Keratinocyte (primary cell): ENCODE results near the gene HRH3.

ENCODE experiments used
- CTCF ChIP-seq, 3 experiments: IDR thresholded peaks in 1 of 3; conservative IDR thresholded peaks in 1 of 3; optimal IDR thresholded peaks in 1 of 3; 2 replicates in 2 of 3; 3 replicates in 1 of 3; pipeline versions ENCODE3 to v1.5.1; 2011; ENCODE audit warnings: low read length in 3 of 3, mild to moderate bottlenecking in 3 of 3, moderate library complexity in 2 of 3, control low read depth in 1 of 3, inconsistent platforms in 1 of 3; ENCODE audit not compliant: insufficient read depth in 2 of 3; ENCODE audit errors: extremely low read depth in 1 of 3
- EZH2 ChIP-seq: IDR thresholded peaks from one replicate; pipeline ENCODE4 v1.6.1; 2012; ENCODE audit warnings: inconsistent platforms, mild to moderate bottlenecking, low read length, moderate library complexity

- no peak for TF ChIP-seq CTCF (optimal IDR thresholded peaks at IDR 0.05 in 1 of 3, IDR thresholded peaks at IDR 0.05 in 1 of 3, conservative IDR thresholded peaks at IDR 0.05 in 1 of 3; ENCODE audit: extremely low read depth in 1 of 3, insufficient read depth in 2 of 3, low read length in 3 of 3)
- no peak for TF ChIP-seq EZH2
These were observed at the start of gene HRH3 for GRCh38 chr20:62219992-62220665.
